Natural killer cell (primary cell): ENCODE data around the gene CCDC136. TPM values are rescaled to one million over a fixed set of nuclear protein-coding genes. Genes with fewer than 3 reads are reported as not detected.

ENCODE experiments used
- ATAC-seq, 3 donors: fragments of 150-1000 bp in 2 of 3; fragments of 200-7000 bp in 1 of 3; cut with Tn5 transposase; 1 replicate in 1 of 3; 2 replicates in 2 of 3; pipeline ENCODE4 v1.10.0; 2021; ENCODE audit warnings: mild to moderate bottlenecking in 2 of 3, moderate library complexity in 2 of 3
- DNase-seq, 2 donors: peaks; one replicate each; pipeline versions ENCODE4 v3.0.0 to v3.0.0-alpha.2; 2013 to 2021; ENCODE audit warnings: mixed read lengths in 1 of 2
- H3K27ac ChIP-seq: one replicate; pipeline ENCODE4 v1.5.1; 2013; ENCODE audit warnings: mild to moderate bottlenecking, low read length
- H3K27me3 ChIP-seq: one replicate; pipeline ENCODE4 v1.6.1; 2013; ENCODE audit warnings: low read length; ENCODE audit not compliant: control insufficient read depth, insufficient read depth
- H3K36me3 ChIP-seq: one replicate; pipeline ENCODE4 v1.6.1; 2013; ENCODE audit warnings: low read length; ENCODE audit not compliant: control insufficient read depth, insufficient read depth
- H3K4me1 ChIP-seq: one replicate; pipeline ENCODE4 v1.6.1; 2013; ENCODE audit warnings: low read length; ENCODE audit not compliant: control insufficient read depth, insufficient read depth
- H3K4me3 ChIP-seq: one replicate; pipeline ENCODE4 v1.5.1; 2013; ENCODE audit warnings: low read length
- H3K9me3 ChIP-seq: one replicate; pipeline ENCODE4 v1.6.1; 2013; ENCODE audit warnings: low read length; ENCODE audit not compliant: control insufficient read depth, insufficient read depth
- H3K27ac Mint-ChIP-seq, 2 donors: one replicate each; pipeline ENCODE4 v1.8.0; 2022; ENCODE audit warnings: mild to moderate bottlenecking in 2 of 2, mixed read lengths in 2 of 2, moderate library complexity in 1 of 2
- H3K27me3 Mint-ChIP-seq, 2 donors: one replicate each; pipeline ENCODE4 v1.8.0; 2022; ENCODE audit warnings: low read depth in 2 of 2, mixed read lengths in 2 of 2
- H3K36me3 Mint-ChIP-seq: one replicate; pipeline ENCODE4 v1.8.0; 2022; ENCODE audit warnings: mixed read lengths
- H3K4me1 Mint-ChIP-seq, 2 donors: one replicate each; pipeline ENCODE4 v1.8.0; 2022; ENCODE audit warnings: mixed read lengths in 2 of 2
- H3K4me3 Mint-ChIP-seq: one replicate; pipeline ENCODE4 v1.8.0; 2022; ENCODE audit warnings: mild to moderate bottlenecking, moderate library complexity, mixed read lengths
- H3K9me3 Mint-ChIP-seq, 2 donors: one replicate each; pipeline ENCODE4 v1.8.0; 2022; ENCODE audit warnings: mixed read lengths in 2 of 2
- CTCF ChIP-seq: fragments of 200-600 bp; IDR thresholded peaks from one replicate; pipeline ENCODE4 v1.8.0; 2022; ENCODE audit warnings: antibody characterized with exemption
- WGBS: methylation state at CpG from one replicate; pipeline ENCODE4 v1.1.7; 2013; ENCODE audit warnings: missing lambda C conversion rate; ENCODE audit not compliant: insufficient coverage; 5-methylcytosine and 5-hydroxymethylcytosine counted together
- intact Hi-C: fragments of 100-400 bp; cut with micrococcal nuclease; formaldehyde crosslinking; loops from one replicate; pipeline ENCODE4 v1.14.2; 2022
- total RNA-seq, 4 donors: library from RNA; stranded (reverse); fragments of 120-200 nt in 1 of 4; gene quantifications; one replicate each; pipeline versions ENCODE4 v1.2.3 to v1.2.4, GENCODE V29; 2013 to 2022

The CCDC136 gene
- total RNA-seq, 3 donors from 2014 or later (not counting 1 experiment from before 2014, with no cell fraction given) = 10.9 to 17.5 (median 13.2) TPM

- ATAC-seq (peak in 2 of 3 donors; percentile 29 to 32), DNase-seq (peak; percentile 29 to 68)
- TF ChIP-seq CTCF = peak; percentile 59
- Mint-ChIP-seq H3K9me3 (no peaks in the 10 kb centered on the region), H3K36me3 (no peaks in the 10 kb centered on the region), H3K4me1 (peaks cover 16 to 34% of the 10 kb centered on the region in 2 donors), H3K4me3 (peak overlapping the region; percentile 98), H3K27me3 (no peaks in the 10 kb centered on the region), H3K27ac (peak overlapping the region; percentile 88 to 96)
- Histone ChIP-seq H3K27ac (peak overlapping the region; percentile 74), H3K9me3 (no peaks in the 10 kb centered on the region), H3K27me3 (no peaks in the 10 kb centered on the region), H3K36me3 (peaks cover 7% of the 10 kb centered on the region), H3K4me3 (peak overlapping the region; percentile 73), H3K4me1 (peaks cover 19% of the 10 kb centered on the region)
- intact Hi-C loops = no loop called here
- 0% methylated on average over 6 of the region's 6 CpGs for WGBS
These were observed 71.7 kb downstream of the CCDC136 start for GRCh38 chr7:128863433-128863989.

GRCh38 chr7:128865303-128865702 lies 73.5 kb downstream of the CCDC136 start:
- no peak for TF ChIP-seq CTCF
- peaks cover 0 to 4% of the 10 kb centered on the region in 2 donors for H3K27me3 Mint-ChIP-seq
- Histone ChIP-seq H3K27me3 (peaks cover 3% of the 10 kb centered on the region), H3K4me1 (peaks cover 29% of the 10 kb centered on the region), H3K27ac (no peak overlapping the region), H3K36me3 (peaks cover 7% of the 10 kb centered on the region), H3K9me3 (no peaks in the 10 kb centered on the region), H3K4me3 (no peak overlapping the region)
- H3K4me3 Mint-ChIP-seq = peak overlapping the region; percentile 0
- H3K27ac Mint-ChIP-seq = peak overlapping the region in 1 of 2 donors; percentile 23
- ATAC-seq (no peak), DNase-seq (no peak)
- intact Hi-C loops = no loop called here
- 97% methylated on average over 12 of the region's 12 CpGs for WGBS
- no peaks in the 10 kb centered on the region for H3K36me3 Mint-ChIP-seq
- H3K4me1 Mint-ChIP-seq = peaks cover 16 to 38% of the 10 kb centered on the region in 2 donors
- no peaks in the 10 kb centered on the region for H3K9me3 Mint-ChIP-seq

- 97% methylated on average over 27 of the region's 27 CpGs for WGBS
- no peak overlapping the region for H3K4me3 ChIP-seq
- Mint-ChIP-seq H3K36me3 (no peaks in the 10 kb centered on the region), H3K4me1 (peaks cover 16 to 41% of the 10 kb centered on the region in 2 donors), H3K27ac (no peak overlapping the region), H3K4me3 (peak overlapping the region; percentile 0), H3K9me3 (no peaks in the 10 kb centered on the region), H3K27me3 (peaks cover 0 to 5% of the 10 kb centered on the region in 2 donors)
- H3K27ac ChIP-seq = no peak overlapping the region
- H3K36me3 ChIP-seq = peaks cover 7% of the 10 kb centered on the region
- ATAC-seq (no peak), DNase-seq (no peak)
- no peak for TF ChIP-seq CTCF
- peaks cover 3% of the 10 kb centered on the region for H3K27me3 ChIP-seq
- H3K9me3 ChIP-seq = no peaks in the 10 kb centered on the region
- H3K4me1 ChIP-seq = peaks cover 30% of the 10 kb centered on the region
- intact Hi-C loops = no loop called here
These were observed 74.5 kb downstream of the CCDC136 start for GRCh38 chr7:128865996-128866877.
